Coronary artery (tissue), 2 donors: ENCODE measurements around the gene INPP5J.

Experiments used
- DNase-seq: peaks from one replicate; pipeline ENCODE4 v3.0.0-alpha.2; 2017; ENCODE audit warnings: low spot score
- H3K27ac ChIP-seq, 2 donors: fragments of 200-600 bp; sonication (generic); one replicate each; pipeline ENCODE4 v1.5.1; 2016 to 2019
- H3K4me3 ChIP-seq: fragments of 200-600 bp; sonication (generic); 2 replicates; pipeline ENCODE4 v1.5.1; 2016; ENCODE audit warnings: mild to moderate bottlenecking, moderate library complexity
- CTCF ChIP-seq: fragments of 200-600 bp; sonication (generic); IDR thresholded peaks from one replicate; pipeline ENCODE4 v1.5.1; 2019; ENCODE audit warnings: antibody characterized with exemption

The INPP5J gene

GRCh38 chr22:31173386-31174145 lies 50.8 kb downstream of the INPP5J start:
- no peak for DNase-seq
- H3K4me3 ChIP-seq: peak overlapping the region; percentile 34
- no peak for TF ChIP-seq CTCF
- H3K27ac ChIP-seq: peak overlapping the region; percentile 32 to 82

DNA sequence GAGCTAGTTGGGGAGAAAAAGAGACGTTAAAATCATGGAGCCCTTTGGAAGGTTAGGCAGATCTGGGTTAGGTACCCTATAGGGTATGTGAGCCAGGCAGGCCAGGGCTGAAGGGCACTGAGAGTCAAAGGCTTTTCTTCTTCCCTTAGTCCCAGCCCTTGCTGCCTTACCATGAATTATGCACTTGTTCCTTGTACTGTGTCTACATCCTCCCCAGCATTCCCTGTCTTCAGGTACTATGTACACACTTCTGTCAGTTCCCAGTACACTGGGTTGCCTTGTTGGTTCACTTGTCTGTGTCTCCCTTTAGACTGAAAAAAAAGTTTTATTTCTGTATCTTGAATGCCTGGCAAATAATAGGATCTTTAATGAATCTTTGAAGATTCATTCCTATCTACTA lies 54.2 kb downstream of the INPP5J start:
- no peak for DNase-seq
- Histone ChIP-seq H3K4me3 (no peak overlapping the region), H3K27ac (peak overlapping the region in 1 of 2 donors; percentile 80)
- no peak for TF ChIP-seq CTCF

DNA sequence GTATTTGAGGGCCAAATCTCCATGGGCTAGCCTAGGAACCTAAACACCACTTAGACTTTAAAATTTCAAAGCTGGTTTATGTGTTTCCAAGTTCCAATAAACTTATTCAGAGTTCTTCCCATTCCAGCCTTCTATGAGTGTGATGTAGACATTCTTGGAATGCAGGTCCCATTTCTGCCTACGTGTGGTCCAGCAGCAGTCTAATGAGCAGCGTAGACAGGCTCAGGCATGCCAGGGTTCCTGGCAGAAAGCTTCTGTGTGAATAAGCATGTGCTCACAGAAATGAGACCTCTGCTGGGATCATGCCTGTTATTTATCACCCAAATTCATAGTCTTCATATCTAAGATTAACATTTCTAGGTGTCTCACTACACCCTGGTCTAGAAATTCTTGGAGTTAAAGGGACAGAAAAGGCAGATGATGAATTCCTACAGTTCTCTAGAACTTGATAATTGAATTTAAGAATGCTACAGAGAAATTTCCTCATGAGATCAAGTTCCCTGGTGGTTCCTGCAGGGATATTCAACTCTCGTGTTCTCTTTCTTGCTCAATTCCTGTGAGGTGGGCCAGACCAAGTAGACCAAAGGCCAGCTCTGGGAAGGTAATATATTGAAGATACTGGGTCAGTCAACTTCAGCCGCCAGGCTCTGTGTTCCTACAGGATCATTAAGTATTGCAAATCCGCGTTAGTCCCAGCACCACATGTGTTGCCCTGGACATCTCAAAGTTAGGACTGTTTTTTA lies 54.8 kb downstream of the INPP5J start:
- no peak for TF ChIP-seq CTCF
- DNase-seq: no peak
- Histone ChIP-seq H3K27ac (peak overlapping the region in 1 of 2 donors; percentile 80), H3K4me3 (no peak overlapping the region)

GRCh38 chr22:31178859-31179258 lies 56.1 kb downstream of the INPP5J start:
- Histone ChIP-seq H3K4me3 (no peak overlapping the region), H3K27ac (peak overlapping the region in 1 of 2 donors; percentile 43)
- TF ChIP-seq CTCF: no peak
- DNase-seq: no peak

DNA sequence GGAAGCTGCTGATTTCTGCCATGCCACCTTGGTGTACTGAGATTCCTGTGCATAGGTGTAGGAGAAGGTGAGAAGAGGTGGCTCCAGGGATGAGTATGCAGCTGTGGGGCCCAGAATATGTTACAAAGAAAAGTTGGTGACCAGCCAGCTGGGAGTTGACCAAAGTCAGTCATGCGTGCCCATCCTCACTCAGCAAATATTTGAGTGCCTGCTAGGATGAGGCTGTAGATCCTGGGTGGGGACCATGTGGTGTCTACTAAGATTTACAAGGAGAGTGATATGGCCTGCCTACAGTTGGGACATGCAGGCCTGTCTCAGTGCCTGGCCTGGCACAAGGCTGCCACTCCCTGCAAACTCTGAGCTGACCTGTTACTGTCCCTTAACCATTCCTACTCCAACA lies 56.6 kb downstream of the INPP5J start:
- no peak for DNase-seq
- Histone ChIP-seq H3K4me3 (no peak overlapping the region), H3K27ac (peak overlapping the region in 1 of 2 donors; percentile 43)
- no peak for TF ChIP-seq CTCF

- no peak for DNase-seq
These were observed 61.2 kb downstream of the INPP5J start for GRCh38 chr22:31184015-31184414.

More at GRCh38 chr22:31184015-31184414, 61.2 kb downstream of the INPP5J start:
- Histone ChIP-seq H3K4me3 (no peak overlapping the region), H3K27ac (no peak overlapping the region)
- no peak for TF ChIP-seq CTCF
